Measurements from ENCODE around the gene TECR.
"Not testable (repeated sequence)": the region's sequence is repeated elsewhere in the genome, so short reads cannot be mapped to it uniquely, and the experiment has no call there.

The TECR gene

GRCh38 chr19:14599548-14600147 is 70.3 kb downstream of the TECR start:
- DNase-seq = no peak

- no peak for DNase-seq
Observed at GRCh38 chr19:14603990-14604387, 74.6 kb downstream of the TECR start.

GRCh38 chr19:14606627-14607026 is 77.2 kb downstream of the TECR start:
- no peak for DNase-seq

GRCh38 chr19:14611051-14611450 is 81.7 kb downstream of the TECR start:
- DNase-seq = no peak

- not testable (repeated sequence) for DNase-seq
Observed at GRCh38 chr19:14612242-14612641, 82.8 kb downstream of the TECR start.

- DNase-seq = no peak
Observed at GRCh38 chr19:14612657-14613056, 83.3 kb downstream of the TECR start.

GRCh38 chr19:14613399-14614098 is 84.2 kb downstream of the TECR start:
- DNase-seq = not testable (repeated sequence)

- no peak for DNase-seq
Observed at GRCh38 chr19:14614099-14614412, 84.7 kb downstream of the TECR start.
